Dendritic cell treated with granulocyte-macrophage colony-stimulating factor and Interleukin-4, amounts not matched to agents 40 ng/mL and 50 ng/mL, for 4 days (primary cell): ENCODE data around the gene FXYD5.

Source experiments
- H3K27ac Mint-ChIP-seq: one replicate; pipeline ENCODE4 v1.8.0; 2022; ENCODE audit warnings: mild to moderate bottlenecking, mixed read lengths
- H3K27me3 Mint-ChIP-seq: one replicate; pipeline ENCODE4 v1.8.0; 2022; ENCODE audit warnings: mild to moderate bottlenecking, mixed read lengths
- H3K36me3 Mint-ChIP-seq: one replicate; pipeline ENCODE4 v1.8.0; 2022; ENCODE audit warnings: low read depth, mixed read lengths
- H3K4me1 Mint-ChIP-seq: one replicate; pipeline ENCODE4 v1.8.0; 2022; ENCODE audit warnings: low read depth, mixed read lengths
- H3K4me3 Mint-ChIP-seq: one replicate; pipeline ENCODE4 v1.8.0; 2022; ENCODE audit warnings: mild to moderate bottlenecking, moderate library complexity, mixed read lengths
- H3K9me3 Mint-ChIP-seq: one replicate; pipeline ENCODE4 v1.8.0; 2022; ENCODE audit warnings: mixed read lengths
- intact Hi-C: fragments of 100-400 bp; cut with micrococcal nuclease; formaldehyde crosslinking; loops from one replicate; pipeline ENCODE4 v1.15.0; 2022

FXYD5 gene

GRCh38 chr19:35138305-35138892 lies 16.1 kb upstream of the FXYD5 start, which contains the start of gene FXYD1:
FXYD1 (plus strand) TSS chr19:35138824; CDS start chr19:35140080, 1,256 bp downstream.
- H3K4me1 Mint-ChIP-seq = peaks cover 43% of the 10 kb centered on the region
- peaks cover 49% of the 10 kb centered on the region for H3K27me3 Mint-ChIP-seq
- H3K36me3 Mint-ChIP-seq = no peaks in the 10 kb centered on the region
- no peak within 1 kb of the TSS for H3K4me3 Mint-ChIP-seq
- intact Hi-C loops = no loop called here
- no peaks in the 10 kb centered on the region for H3K9me3 Mint-ChIP-seq
- peak within 1 kb of the TSS; percentile 28 for H3K27ac Mint-ChIP-seq

DNA sequence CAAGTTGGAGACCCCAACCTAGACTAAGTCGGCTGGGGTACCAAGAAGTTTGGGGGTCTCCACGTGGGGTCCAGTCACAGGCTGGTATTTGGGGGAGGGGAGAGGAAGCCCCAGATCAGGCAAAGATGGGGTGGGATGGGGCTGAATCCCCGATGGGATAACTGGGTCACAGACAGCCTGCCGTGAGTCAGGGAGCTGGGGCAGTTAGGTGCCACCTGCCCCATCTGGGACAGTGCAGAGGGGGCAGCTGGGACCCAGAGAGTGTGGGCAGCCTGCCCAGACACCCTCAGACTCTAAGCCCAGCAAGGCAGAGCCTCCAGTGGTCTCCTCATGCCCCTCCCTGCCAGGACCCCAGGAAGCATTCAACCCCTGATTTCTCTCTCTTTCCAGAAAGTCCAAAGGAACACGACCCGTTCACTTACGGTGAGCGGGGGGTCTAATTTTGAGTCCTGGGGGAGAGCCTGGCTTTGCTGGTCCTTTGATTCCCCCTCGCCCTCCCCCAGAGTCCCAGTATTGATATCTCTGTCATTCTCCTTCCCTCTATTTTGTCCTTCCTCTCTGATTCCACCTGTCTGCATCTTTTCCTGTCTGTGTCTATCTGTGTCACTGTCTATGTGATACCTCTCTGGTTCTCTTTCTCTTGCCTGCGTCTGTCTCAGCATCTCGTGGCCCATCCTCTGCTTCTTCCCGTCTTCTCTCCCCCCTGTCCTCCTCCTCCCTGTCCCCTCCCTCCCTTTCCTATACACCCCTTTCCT lies 14.2 kb upstream of the FXYD5 start:
- Mint-ChIP-seq H3K27ac (peak overlapping the region; percentile 61), H3K9me3 (no peaks in the 10 kb centered on the region), H3K4me1 (peaks cover 48% of the 10 kb centered on the region), H3K4me3 (no peak overlapping the region), H3K36me3 (no peaks in the 10 kb centered on the region), H3K27me3 (peaks cover 66% of the 10 kb centered on the region)
- intact Hi-C loops = no loop called here

- peaks cover 66% of the 10 kb centered on the region for H3K27me3 Mint-ChIP-seq
- intact Hi-C loops = no loop called here
- peak overlapping the region; percentile 58 for H3K4me3 Mint-ChIP-seq
- no peaks in the 10 kb centered on the region for H3K36me3 Mint-ChIP-seq
- H3K9me3 Mint-ChIP-seq = no peaks in the 10 kb centered on the region
- peak overlapping the region; percentile 61 for H3K27ac Mint-ChIP-seq
- H3K4me1 Mint-ChIP-seq = peaks cover 45% of the 10 kb centered on the region
These were observed 13.3 kb upstream of the FXYD5 start for GRCh38 chr19:35140962-35141836.

GRCh38 chr19:35141837-35142605 lies 12.5 kb upstream of the FXYD5 start:
- intact Hi-C loops = no loop called here
- Mint-ChIP-seq H3K9me3 (no peaks in the 10 kb centered on the region), H3K4me1 (peaks cover 47% of the 10 kb centered on the region), H3K27ac (peak overlapping the region; percentile 61), H3K36me3 (no peaks in the 10 kb centered on the region), H3K27me3 (peaks cover 64% of the 10 kb centered on the region), H3K4me3 (peak overlapping the region; percentile 58)

DNA sequence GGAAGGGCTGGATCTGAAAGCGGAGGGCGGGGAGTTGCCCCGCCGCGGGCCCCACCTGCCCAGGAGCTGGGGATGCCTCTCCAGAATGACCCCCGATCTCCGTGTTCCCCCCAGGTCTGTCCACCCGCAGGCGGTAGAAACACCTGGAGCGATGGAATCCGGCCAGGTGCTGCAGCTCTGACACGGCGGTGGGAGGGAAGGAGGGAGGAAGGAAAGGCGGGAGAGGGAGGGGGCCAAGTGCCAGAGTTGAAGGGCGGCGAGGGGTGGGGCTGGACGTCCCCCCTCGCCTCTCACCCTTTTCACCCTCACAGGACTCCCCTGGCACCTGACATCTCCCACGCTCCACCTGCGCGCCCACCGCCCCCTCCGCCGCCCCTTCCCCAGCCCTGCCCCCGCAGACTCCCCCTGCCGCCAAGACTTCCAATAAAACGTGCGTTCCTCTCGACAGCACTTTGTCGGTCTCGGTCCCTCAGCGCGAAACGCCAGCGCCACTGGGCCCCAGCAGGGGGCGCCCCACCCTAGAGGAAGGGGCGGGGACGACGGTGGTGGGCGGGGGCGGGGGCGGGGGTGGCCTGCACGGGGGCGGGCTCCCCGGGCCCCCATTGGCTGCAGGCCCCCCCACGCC lies 11.8 kb upstream of the FXYD5 start:
- H3K36me3 Mint-ChIP-seq = no peaks in the 10 kb centered on the region
- peak overlapping the region; percentile 24 for H3K4me3 Mint-ChIP-seq
- H3K4me1 Mint-ChIP-seq = peaks cover 54% of the 10 kb centered on the region
- no peak overlapping the region for H3K27ac Mint-ChIP-seq
- no peaks in the 10 kb centered on the region for H3K9me3 Mint-ChIP-seq
- intact Hi-C loops = no loop called here
- peaks cover 58% of the 10 kb centered on the region for H3K27me3 Mint-ChIP-seq

DNA sequence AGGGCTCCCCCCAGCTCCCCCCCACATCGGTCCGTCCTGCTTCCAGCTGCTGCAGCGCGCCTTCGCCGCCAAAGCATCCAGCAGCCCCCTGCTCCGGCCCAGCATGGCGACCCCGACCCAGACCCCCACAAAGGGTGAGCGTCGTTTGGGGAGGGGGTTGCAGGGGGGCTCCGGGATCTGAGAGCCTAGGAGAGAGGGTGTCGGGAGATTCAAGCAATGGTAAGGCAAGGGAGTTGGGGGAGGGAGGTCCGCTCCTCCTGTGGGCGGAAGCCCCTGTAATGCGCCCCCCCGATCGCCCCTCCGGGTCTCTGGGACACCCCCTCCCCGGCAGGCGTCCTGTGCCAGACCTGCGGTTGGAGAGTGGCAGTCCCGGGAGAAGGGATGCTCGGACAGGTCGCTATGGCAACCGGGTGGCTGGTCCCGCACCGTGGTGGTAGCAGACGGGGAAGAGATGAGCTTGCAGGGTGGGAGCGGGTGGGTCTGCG lies 11.3 kb upstream of the FXYD5 start, which contains the start of gene FXYD7:
Gene FXYD7, plus strand, starts transcription at position 25 of the 485 bp plus-strand sequence. Its CDS starts 79 bp downstream, at position 104.
- no peaks in the 10 kb centered on the region for H3K36me3 Mint-ChIP-seq
- peaks cover 57% of the 10 kb centered on the region for H3K4me1 Mint-ChIP-seq
- H3K4me3 Mint-ChIP-seq = peak within 1 kb of the TSS; percentile 24
- H3K27ac Mint-ChIP-seq = no peak within 1 kb of the TSS
- H3K9me3 Mint-ChIP-seq = no peaks in the 10 kb centered on the region
- intact Hi-C loops = no loop called here
- peaks cover 55% of the 10 kb centered on the region for H3K27me3 Mint-ChIP-seq

- Mint-ChIP-seq H3K27ac (no peak overlapping the region), H3K27me3 (peaks cover 54% of the 10 kb centered on the region), H3K4me1 (peaks cover 55% of the 10 kb centered on the region), H3K36me3 (no peaks in the 10 kb centered on the region), H3K4me3 (no peak overlapping the region), H3K9me3 (no peaks in the 10 kb centered on the region)
- intact Hi-C loops = no loop called here
These were observed 10.7 kb upstream of the FXYD5 start for GRCh38 chr19:35143818-35144217.

- peaks cover 51% of the 10 kb centered on the region for H3K4me1 Mint-ChIP-seq
- intact Hi-C loops = no loop called here
- no peak overlapping the region for H3K27ac Mint-ChIP-seq
- H3K27me3 Mint-ChIP-seq = peaks cover 51% of the 10 kb centered on the region
- H3K9me3 Mint-ChIP-seq = no peaks in the 10 kb centered on the region
- no peak overlapping the region for H3K4me3 Mint-ChIP-seq
- H3K36me3 Mint-ChIP-seq = no peaks in the 10 kb centered on the region
These were observed 10.3 kb upstream of the FXYD5 start for GRCh38 chr19:35144259-35144599.

DNA sequence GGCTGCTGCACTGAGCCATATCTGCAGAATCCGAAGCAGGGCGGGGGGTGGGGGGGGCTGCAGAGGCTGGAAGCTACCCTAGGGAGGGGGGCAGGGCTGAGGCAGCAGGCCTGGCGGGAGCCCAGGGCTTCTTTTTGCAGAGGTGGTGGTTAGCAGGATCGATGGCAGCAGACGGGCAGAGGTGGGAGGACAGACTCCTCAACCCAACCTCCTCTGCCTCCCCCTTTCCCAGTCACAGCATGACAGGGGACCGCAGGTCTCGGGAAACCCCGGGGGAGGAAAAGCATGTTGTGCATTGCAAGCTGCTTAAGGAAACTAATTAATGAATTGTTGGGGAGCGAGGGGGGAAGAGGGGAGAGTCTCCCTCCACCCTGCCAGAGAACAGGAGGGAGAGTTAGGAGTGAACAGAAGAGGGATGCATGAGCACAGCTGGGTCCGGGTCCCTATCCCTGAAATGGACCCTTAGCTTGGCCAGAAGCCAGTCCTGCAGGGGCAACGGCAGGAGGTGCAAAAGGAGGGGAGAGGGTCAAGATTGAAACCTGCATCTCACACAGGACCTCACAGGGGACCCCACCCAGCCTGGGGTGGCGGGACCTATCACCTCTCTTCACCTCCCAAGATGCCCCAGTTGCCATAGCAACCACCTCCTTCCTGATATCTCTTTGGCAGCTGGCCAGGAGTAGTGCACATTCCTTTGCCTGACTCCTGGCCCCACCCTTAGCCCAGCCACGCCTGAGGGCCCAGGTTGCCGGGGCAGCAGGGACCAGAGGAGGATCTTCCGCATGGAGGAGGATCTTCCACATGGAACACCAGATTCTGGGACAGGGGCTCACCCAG lies 9.7 kb upstream of the FXYD5 start:
- Mint-ChIP-seq H3K27me3 (peaks cover 46% of the 10 kb centered on the region), H3K27ac (no peak overlapping the region), H3K4me1 (peaks cover 45% of the 10 kb centered on the region), H3K36me3 (no peaks in the 10 kb centered on the region), H3K4me3 (no peak overlapping the region), H3K9me3 (no peaks in the 10 kb centered on the region)
- intact Hi-C loops = no loop called here

- H3K27ac Mint-ChIP-seq = peak overlapping the region; percentile 68
- H3K27me3 Mint-ChIP-seq = peaks cover 34% of the 10 kb centered on the region
- H3K9me3 Mint-ChIP-seq = no peaks in the 10 kb centered on the region
- intact Hi-C loops = no loop called here
- H3K4me3 Mint-ChIP-seq = no peak overlapping the region
- H3K36me3 Mint-ChIP-seq = no peaks in the 10 kb centered on the region
- H3K4me1 Mint-ChIP-seq = peaks cover 42% of the 10 kb centered on the region
These were observed 7.6 kb upstream of the FXYD5 start for GRCh38 chr19:35146746-35147459.

DNA sequence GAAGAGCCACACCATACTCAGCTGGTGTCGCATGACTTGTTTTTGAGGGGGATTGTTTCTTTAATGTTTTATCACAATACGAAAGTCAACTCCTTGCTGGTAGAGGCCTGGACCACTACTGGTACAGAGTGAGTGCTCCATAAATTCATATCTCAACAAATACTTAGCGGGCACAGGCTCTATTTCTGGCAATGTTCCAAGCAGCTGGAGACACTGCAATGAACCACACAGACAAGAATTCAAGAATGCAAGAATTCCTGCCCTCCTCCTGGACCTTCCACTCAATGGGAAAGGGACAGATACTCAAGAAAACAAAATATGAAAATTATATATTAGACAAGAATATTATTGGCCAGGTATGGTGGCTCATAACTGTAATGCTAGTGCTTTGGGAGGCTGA lies 5.1 kb upstream of the FXYD5 start:
- Mint-ChIP-seq H3K9me3 (no peaks in the 10 kb centered on the region), H3K4me1 (peaks cover 57% of the 10 kb centered on the region), H3K27ac (no peak overlapping the region), H3K36me3 (peaks cover 2% of the 10 kb centered on the region), H3K27me3 (peaks cover 23% of the 10 kb centered on the region), H3K4me3 (no peak overlapping the region)
- intact Hi-C loops = no loop called here

- no peaks in the 10 kb centered on the region for H3K9me3 Mint-ChIP-seq
- H3K27me3 Mint-ChIP-seq = peaks cover 14% of the 10 kb centered on the region
- intact Hi-C loops = loop anchor here (5.0 to 10.0 kb wide), 2 partner anchors 54 to 117 kb away; partner anchors contain the start of gene USF2
- H3K4me3 Mint-ChIP-seq = no peak overlapping the region
- peaks cover 60% of the 10 kb centered on the region for H3K4me1 Mint-ChIP-seq
- no peak overlapping the region for H3K27ac Mint-ChIP-seq
- H3K36me3 Mint-ChIP-seq = peaks cover 12% of the 10 kb centered on the region
These were observed 4.1 kb upstream of the FXYD5 start for GRCh38 chr19:35150445-35150844.
